IgD-negative memory B cell (primary cell): ENCODE data around the gene FAF2. TPM values are rescaled to one million over a fixed set of nuclear protein-coding genes. Genes with fewer than 3 reads are reported as not detected.
"Not testable (repeated sequence)": the region's sequence is repeated elsewhere in the genome, so short reads cannot be mapped to it uniquely, and the experiment has no call there.

Experiments used
- H3K27ac Mint-ChIP-seq, 3 donors: one replicate each; pipeline ENCODE4 v1.8.0; 2020 to 2022; ENCODE audit warnings: mild to moderate bottlenecking in 3 of 3, mixed read lengths in 3 of 3, moderate library complexity in 1 of 3
- H3K27me3 Mint-ChIP-seq: one replicate; pipeline ENCODE4 v1.8.0; 2021; ENCODE audit warnings: mixed read lengths
- H3K36me3 Mint-ChIP-seq: one replicate; pipeline ENCODE4 v1.8.0; 2020; ENCODE audit warnings: mild to moderate bottlenecking, mixed read lengths
- H3K4me1 Mint-ChIP-seq, 3 donors: one replicate each; pipeline ENCODE4 v1.8.0; 2020 to 2022; ENCODE audit warnings: mixed read lengths in 3 of 3, mild to moderate bottlenecking in 1 of 3
- H3K4me3 Mint-ChIP-seq, 4 donors: one replicate each; pipeline ENCODE4 v1.8.0; 2020 to 2022; ENCODE audit warnings: mild to moderate bottlenecking in 4 of 4, mixed read lengths in 4 of 4, moderate library complexity in 3 of 4
- H3K9me3 Mint-ChIP-seq, 3 donors: one replicate each; pipeline ENCODE4 v1.8.0; 2020 to 2021; ENCODE audit warnings: mixed read lengths in 3 of 3, mild to moderate bottlenecking in 1 of 3
- polyA plus RNA-seq: library from polyadenylated mRNA; unstranded; fragments of 300-500 nt; fragmentation: Illumina TruSeq; gene quantifications from one replicate; pipeline ENCODE4 v1.2.3, GENCODE V29; 2021

Gene FAF2, protein sequence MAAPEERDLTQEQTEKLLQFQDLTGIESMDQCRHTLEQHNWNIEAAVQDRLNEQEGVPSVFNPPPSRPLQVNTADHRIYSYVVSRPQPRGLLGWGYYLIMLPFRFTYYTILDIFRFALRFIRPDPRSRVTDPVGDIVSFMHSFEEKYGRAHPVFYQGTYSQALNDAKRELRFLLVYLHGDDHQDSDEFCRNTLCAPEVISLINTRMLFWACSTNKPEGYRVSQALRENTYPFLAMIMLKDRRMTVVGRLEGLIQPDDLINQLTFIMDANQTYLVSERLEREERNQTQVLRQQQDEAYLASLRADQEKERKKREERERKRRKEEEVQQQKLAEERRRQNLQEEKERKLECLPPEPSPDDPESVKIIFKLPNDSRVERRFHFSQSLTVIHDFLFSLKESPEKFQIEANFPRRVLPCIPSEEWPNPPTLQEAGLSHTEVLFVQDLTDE
- polyA plus RNA-seq: 11.1 TPM

GRCh38 chr5:176447978-176448608, at the start of gene FAF2:
Gene FAF2, plus strand, starts transcription at chr5:176448385. Its CDS starts 23 bp downstream, at chr5:176448408.
- H3K36me3 Mint-ChIP-seq: peaks cover 2% of the 10 kb centered on the region
- peaks cover 1% of the 10 kb centered on the region for H3K27me3 Mint-ChIP-seq
- H3K4me3 Mint-ChIP-seq: peak within 1 kb of the TSS; percentile 95 to 99 (median 97)
- no peaks in the 10 kb centered on the region for H3K9me3 Mint-ChIP-seq
- peaks cover 13 to 27% (median 21%) of the 10 kb centered on the region in 3 donors for H3K4me1 Mint-ChIP-seq
- H3K27ac Mint-ChIP-seq: peak within 1 kb of the TSS; percentile 98 to 100 (median 99)

DNA sequence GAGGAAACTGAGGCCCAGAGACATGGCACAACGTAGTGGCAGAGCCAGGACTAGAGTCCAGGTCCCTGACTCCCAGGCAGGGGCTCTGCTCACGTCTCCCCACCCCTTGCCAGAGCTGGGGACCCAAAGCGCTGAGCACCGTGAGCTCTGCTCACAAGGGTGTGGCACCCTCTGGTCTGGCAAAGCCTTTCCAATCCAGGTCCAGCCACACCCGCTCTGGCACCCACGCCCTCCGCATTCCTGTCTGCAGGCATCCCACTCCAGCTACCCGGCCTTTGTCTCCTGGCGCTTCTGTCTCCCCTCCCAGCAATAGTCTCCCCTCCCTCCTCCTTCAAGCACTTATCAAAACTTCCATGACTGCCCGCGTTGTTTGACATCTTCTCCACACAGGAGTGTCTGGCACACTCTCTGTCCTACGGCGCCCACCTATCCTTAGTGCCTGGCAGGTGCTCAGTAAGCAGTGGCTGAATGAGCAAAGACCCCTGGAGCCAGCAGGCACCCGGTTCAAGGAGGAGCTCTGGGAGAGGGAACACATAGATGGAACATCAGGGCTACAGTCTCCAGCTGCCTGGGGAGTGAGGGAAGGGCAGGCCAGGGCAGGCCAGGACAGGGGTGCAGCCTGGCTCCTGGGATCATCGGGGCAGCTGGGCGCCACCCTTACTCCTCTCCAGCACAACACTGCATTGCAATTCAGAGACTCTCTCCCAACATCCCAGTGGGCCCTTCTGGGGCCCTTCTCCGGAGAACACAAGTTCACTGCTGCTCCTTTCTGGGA, 47.6 kb upstream of the FAF2 start:
- peaks cover 1% of the 10 kb centered on the region for H3K36me3 Mint-ChIP-seq
- H3K9me3 Mint-ChIP-seq: no peaks in the 10 kb centered on the region
- no peaks in the 10 kb centered on the region for H3K27me3 Mint-ChIP-seq
- no peak overlapping the region for H3K4me3 Mint-ChIP-seq
- H3K4me1 Mint-ChIP-seq: peaks cover 0 to 3% (median 0%) of the 10 kb centered on the region in 3 donors
- H3K27ac Mint-ChIP-seq: peak overlapping the region in 1 of 3 donors; percentile 83

DNA sequence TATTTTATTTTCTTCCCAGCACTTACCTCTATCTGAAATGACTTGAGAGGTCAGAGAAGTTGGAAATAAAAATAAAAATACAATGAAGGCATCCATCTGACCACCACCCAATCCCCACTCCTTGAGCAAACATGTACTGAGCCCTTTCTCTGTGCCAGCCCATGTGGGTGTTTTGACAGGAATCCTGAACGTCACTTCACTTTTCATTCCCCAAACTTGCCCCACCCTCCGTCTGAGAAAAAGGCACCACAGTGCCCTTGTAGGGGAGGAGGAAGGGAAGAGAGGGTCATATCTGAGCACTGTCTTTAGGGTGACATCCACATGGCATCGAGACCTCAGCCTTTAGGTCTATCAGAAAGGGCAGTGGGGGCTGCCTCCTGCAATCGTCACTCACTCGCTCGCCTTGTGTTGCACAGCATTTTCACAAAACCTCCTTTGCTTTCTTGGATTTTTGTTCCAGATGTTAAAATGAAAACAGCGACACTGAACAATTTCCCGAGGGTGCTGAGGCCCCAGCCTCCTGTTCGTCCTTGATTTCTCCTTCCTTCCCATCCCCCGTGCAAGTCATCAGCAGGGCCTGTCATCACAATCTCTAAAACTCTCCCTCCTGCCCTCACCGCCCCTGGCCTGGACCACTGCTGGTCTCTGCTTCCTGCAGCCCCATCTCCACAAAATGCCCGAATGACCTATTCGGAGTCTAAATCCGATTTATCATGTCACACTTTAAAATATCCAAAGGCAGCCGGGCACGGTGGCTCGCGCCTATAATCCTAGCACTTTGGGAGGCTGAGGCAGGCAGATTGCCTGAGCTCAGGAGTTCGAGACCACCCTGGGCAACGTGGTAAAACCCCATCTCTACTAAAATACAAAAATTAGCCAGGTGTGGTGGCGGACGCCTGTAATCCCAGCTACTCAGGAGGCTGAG, 46.6 kb upstream of the FAF2 start:
- no peaks in the 10 kb centered on the region for H3K27me3 Mint-ChIP-seq
- no peak overlapping the region for H3K4me3 Mint-ChIP-seq
- H3K4me1 Mint-ChIP-seq: peaks cover 0 to 4% (median 0%) of the 10 kb centered on the region in 3 donors
- H3K36me3 Mint-ChIP-seq: peaks cover 1% of the 10 kb centered on the region
- H3K27ac Mint-ChIP-seq: peak overlapping the region in 2 of 3 donors; percentile 36 to 83
- H3K9me3 Mint-ChIP-seq: no peaks in the 10 kb centered on the region

DNA sequence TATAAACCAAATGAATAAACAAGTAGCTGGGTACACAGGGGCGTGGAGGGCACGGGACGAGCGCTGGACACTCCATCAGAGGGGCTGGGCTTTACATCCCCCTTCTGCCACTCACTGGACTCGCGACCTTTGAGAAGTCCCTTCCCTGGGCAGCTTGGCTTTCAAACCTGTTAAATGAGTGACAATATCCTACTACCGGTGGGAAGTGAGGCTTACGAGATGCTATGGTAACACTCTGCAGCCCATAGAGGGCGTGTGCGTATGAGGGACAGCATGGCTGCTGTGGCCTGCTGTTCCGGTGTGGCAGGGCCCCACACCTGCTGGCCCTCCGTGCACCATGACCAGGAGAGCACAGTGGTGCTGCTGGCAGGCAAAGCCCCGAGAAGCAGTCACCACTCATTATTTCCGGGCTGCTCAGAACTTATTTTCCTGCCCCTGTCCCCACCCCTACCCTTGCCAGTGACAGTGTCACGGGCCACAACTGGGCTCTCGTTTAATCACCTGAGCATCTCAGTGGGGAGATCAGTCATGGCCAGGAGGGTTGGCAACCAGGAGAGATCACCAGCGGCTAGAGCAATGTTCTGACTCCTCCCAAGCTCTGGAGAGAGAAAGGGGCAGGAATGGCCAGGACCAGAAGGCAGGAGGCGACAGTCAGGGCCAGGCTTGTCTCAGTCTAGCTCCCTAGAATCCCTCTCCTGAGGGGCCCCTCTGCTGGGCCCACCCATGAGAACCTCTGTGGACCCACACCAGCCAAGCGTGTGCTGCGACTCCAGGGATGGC, 42.3 kb upstream of the FAF2 start:
- H3K4me1 Mint-ChIP-seq: peaks cover 0 to 4% (median 0%) of the 10 kb centered on the region in 3 donors
- no peak overlapping the region for H3K27ac Mint-ChIP-seq
- H3K27me3 Mint-ChIP-seq: no peaks in the 10 kb centered on the region
- H3K9me3 Mint-ChIP-seq: no peaks in the 10 kb centered on the region
- H3K36me3 Mint-ChIP-seq: no peaks in the 10 kb centered on the region
- no peak overlapping the region for H3K4me3 Mint-ChIP-seq

DNA sequence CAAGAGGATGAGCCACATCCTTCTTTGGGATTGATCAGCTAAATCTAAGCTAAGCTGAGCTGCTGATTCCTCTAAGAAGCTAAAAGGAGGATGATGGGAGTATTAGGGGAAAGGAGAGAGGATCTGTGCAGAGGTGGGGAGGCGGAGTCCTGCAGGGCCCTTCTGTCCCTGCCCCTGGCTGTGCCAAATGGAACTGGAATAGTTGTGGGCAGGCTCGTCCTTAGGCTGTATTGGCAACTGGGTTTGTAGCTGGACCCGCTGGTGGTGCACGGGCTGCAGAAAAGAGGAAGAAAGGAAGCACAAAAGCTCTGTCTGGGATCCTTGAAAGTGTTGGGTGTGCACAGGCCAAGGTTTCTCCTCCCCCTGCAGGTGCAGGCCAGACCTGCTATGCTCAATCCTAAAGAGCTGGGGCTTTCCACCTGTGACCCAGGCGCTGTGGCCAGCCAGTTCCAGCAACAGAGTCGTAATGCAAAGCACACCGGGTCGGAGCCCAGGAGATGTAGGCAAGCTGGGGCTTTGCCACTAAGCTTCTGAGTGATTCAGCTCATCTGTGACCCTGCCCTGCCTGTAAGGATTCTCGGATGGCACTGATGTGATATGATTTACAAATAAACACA, 41.6 kb upstream of the FAF2 start:
- H3K4me1 Mint-ChIP-seq: peaks cover 0 to 6% (median 0%) of the 10 kb centered on the region in 3 donors
- no peaks in the 10 kb centered on the region for H3K27me3 Mint-ChIP-seq
- H3K9me3 Mint-ChIP-seq: no peaks in the 10 kb centered on the region
- H3K36me3 Mint-ChIP-seq: no peaks in the 10 kb centered on the region
- H3K27ac Mint-ChIP-seq: no peak overlapping the region
- H3K4me3 Mint-ChIP-seq: no peak overlapping the region

DNA sequence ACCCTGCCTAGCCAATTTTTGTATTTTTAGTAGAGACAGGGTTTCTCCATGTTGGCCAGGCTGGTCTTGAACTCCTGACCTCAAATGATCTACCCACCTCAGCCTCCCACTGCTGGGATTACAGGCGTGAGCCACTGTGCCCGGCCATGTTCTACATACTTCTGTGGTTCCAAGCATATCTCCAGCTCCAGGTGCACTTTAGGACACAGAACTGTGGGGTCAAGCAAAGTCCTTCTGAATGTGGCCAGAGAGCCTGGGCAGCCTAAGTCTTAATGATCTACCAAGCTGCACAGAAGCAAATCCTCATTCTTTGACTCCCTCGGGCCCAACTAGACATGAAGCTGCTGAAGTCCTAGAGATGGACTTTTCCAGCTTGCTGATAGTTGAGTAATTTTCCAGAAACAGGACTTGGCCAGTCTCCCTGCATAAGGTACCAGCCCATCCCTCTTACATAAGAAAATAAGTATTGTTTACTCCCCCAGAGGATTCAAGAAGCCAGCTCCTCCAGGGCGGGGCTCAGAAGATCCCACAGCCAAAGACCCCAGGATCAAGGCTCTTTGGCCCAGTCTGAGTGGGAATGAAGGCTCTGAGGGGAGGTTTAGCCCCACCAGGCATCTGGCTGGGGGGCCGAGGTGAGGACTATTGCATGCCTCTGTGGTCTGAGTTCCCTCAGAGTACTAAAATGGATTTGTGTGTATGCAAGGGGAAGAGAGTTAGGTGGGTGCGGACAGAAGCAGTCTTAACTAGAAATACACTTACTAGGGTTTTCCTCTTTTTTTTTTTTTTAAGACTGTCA, 40.5 kb upstream of the FAF2 start:
- Mint-ChIP-seq H3K4me1 (peaks cover 0 to 3% (median 0%) of the 10 kb centered on the region in 3 donors), H3K9me3 (no peaks in the 10 kb centered on the region), H3K27ac (peak overlapping the region in 1 of 3 donors; percentile 19), H3K27me3 (no peaks in the 10 kb centered on the region), H3K4me3 (no peak overlapping the region), H3K36me3 (no peaks in the 10 kb centered on the region)

DNA sequence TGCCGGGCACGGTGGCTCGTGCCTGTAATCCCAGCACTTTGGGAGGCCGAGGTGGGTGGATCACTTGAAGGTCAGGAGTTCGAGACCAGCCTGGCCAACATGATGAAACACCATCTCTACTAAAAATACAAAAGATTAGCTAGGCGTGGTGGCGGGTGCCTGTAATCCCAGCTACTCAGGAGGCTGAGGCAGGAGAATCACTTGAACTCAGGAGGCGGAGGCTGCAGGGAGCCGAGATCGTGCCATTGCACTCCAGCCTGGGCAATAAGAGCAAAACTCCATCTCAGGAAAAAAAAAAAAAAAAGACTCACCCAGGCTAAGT, 40.0 kb upstream of the FAF2 start:
- H3K27me3 Mint-ChIP-seq, H3K4me3 Mint-ChIP-seq, H3K36me3 Mint-ChIP-seq, H3K9me3 Mint-ChIP-seq, H3K4me1 Mint-ChIP-seq: not testable (repeated sequence)
- H3K27ac Mint-ChIP-seq: peak overlapping the region in 1 of 3 donors; percentile 19

GRCh38 chr5:176408590-176408989, 39.6 kb upstream of the FAF2 start:
- H3K9me3 Mint-ChIP-seq: no peaks in the 10 kb centered on the region
- H3K36me3 Mint-ChIP-seq: no peaks in the 10 kb centered on the region
- no peak overlapping the region for H3K4me3 Mint-ChIP-seq
- peaks cover 0 to 3% (median 0%) of the 10 kb centered on the region in 3 donors for H3K4me1 Mint-ChIP-seq
- no peak overlapping the region for H3K27ac Mint-ChIP-seq
- H3K27me3 Mint-ChIP-seq: no peaks in the 10 kb centered on the region

DNA sequence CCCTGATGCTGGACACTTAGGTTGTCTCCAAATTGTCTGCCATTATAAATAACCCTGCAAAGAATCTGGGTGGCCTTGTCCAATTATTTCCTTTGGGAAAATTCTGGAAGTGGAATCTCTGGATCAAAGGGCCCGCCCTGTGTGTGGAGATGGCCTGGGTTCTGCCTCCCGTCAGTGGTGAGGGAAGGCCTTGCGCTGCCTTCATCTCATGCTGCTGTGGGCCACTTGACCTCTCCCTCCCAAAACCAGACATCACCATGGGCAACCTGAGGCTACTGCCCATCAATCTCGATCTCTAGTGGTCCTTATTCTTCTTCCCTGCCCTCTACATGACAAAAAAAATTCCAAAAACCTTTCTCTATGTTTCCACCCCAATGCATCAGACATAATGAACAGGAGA, 38.4 kb upstream of the FAF2 start:
- Mint-ChIP-seq H3K36me3 (no peaks in the 10 kb centered on the region), H3K9me3 (no peaks in the 10 kb centered on the region), H3K4me1 (peaks cover 3 to 10% (median 5%) of the 10 kb centered on the region in 3 donors), H3K27me3 (no peaks in the 10 kb centered on the region), H3K4me3 (no peak overlapping the region), H3K27ac (no peak overlapping the region)

- Mint-ChIP-seq H3K36me3 (no peaks in the 10 kb centered on the region), H3K27ac (no peak overlapping the region), H3K27me3 (no peaks in the 10 kb centered on the region), H3K9me3 (no peaks in the 10 kb centered on the region), H3K4me3 (no peak overlapping the region), H3K4me1 (peaks cover 12 to 18% (median 13%) of the 10 kb centered on the region in 3 donors)
Measured at GRCh38 chr5:176410486-176411180, 37.6 kb upstream of the FAF2 start.

- Mint-ChIP-seq H3K36me3 (no peaks in the 10 kb centered on the region), H3K4me1 (peaks cover 12 to 26% (median 16%) of the 10 kb centered on the region in 3 donors), H3K27me3 (no peaks in the 10 kb centered on the region), H3K4me3 (peak overlapping the region in 1 of 4 donors; percentile 52), H3K9me3 (no peaks in the 10 kb centered on the region), H3K27ac (peak overlapping the region in 1 of 3 donors; percentile 39)
Measured at GRCh38 chr5:176412517-176413254, 35.5 kb upstream of the FAF2 start.

GRCh38 chr5:176413255-176413565, 35.0 kb upstream of the FAF2 start:
- Mint-ChIP-seq H3K27ac (peak overlapping the region in 1 of 3 donors; percentile 39), H3K36me3 (no peaks in the 10 kb centered on the region), H3K27me3 (no peaks in the 10 kb centered on the region), H3K4me1 (peaks cover 12 to 26% (median 16%) of the 10 kb centered on the region in 3 donors), H3K4me3 (peak overlapping the region in 1 of 4 donors; percentile 52), H3K9me3 (no peaks in the 10 kb centered on the region)
